ENCODE results near the gene ABCA4.
"Not testable (repeated sequence)": the region's sequence is repeated elsewhere in the genome, so short reads cannot be mapped to it uniquely, and the experiment has no call there.

Gene ABCA4

DNA sequence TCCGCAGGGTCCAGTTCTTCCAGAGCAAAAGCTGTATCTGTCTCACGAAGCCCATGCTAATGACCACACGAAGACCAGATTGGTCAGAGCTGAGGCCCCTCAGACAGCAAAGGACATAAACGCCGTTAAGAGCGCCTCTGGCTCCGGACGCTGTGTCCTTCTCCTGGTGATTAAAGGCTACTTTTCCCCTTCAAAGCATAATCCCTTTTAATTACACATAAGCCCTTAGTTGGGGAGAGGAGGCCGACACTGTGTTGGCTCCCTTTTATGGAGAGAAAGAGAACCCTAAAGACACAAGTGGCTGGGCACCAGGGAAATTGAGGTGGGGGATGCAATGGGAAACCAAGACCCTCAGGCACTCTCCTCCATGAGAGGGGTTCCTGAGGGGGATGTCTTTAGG is at the start of gene ABCA4:
TSS of gene ABCA4 (minus strand) at position 158 of the 400 bp plus-strand sequence. CDS start at position 55, 103 bp downstream.
- DNase-seq (ENCODE audit: low read depth in 2 of 2, low spot score in 1 of 2): no peak

GRCh38 chr1:94169126-94169525 is 48.2 kb upstream of the ABCA4 start:
- no peak for DNase-seq (ENCODE audit: low read depth in 2 of 2, low spot score in 1 of 2)

- DNase-seq (ENCODE audit: low read depth in 2 of 2, low spot score in 1 of 2): no peak
Measured at GRCh38 chr1:94165843-94166242, 44.9 kb upstream of the ABCA4 start.

DNA sequence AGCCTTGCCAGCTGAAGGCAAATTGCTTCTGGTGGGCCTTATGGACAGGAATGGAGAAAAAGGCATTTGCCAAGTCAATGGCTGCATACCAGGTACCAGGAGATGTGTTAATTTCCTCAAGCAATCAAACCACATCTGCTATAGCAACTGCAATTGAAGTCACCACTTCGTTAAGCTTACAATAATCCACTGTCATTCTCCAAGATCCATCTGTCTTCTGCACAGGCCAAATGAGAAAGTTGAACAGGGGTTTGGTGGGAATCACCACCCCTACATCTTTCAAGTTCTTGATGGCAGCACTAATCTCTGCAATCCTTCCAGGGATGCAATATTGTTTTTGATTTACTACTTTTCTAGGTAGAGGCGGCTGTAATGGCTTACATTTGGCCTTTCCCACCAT is 43.9 kb upstream of the ABCA4 start:
- not testable (repeated sequence) for DNase-seq (ENCODE audit: low read depth in 2 of 2, low spot score in 1 of 2)

DNA sequence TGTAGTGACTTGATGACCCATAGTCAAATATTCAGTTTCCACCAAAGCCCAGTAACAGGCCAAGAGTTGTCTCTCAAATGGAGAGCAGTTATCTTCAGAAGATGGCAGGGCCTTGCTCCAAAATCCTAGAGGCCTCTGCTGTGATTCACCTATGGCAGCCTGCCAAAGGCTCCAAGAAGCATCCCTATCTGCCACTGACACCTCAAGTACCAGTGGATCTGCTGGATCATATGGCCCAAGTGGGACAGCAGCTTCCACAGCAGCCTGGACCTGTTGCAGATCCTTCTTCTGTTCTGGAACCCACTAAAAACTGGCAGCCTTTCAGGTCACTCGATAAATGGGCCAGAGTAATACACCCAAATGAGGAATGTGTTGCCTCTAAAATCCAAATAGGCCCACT is 43.2 kb upstream of the ABCA4 start:
- DNase-seq (ENCODE audit: low read depth in 2 of 2, low spot score in 1 of 2): not testable (repeated sequence)

GRCh38 chr1:94163249-94163648 is 42.3 kb upstream of the ABCA4 start:
- DNase-seq (ENCODE audit: low read depth in 2 of 2, low spot score in 1 of 2): not testable (repeated sequence)

- no peak for DNase-seq (ENCODE audit: low read depth in 2 of 2, low spot score in 1 of 2)
Measured at GRCh38 chr1:94160811-94161210, 39.9 kb upstream of the ABCA4 start.

GRCh38 chr1:94156096-94156625 is 35.2 kb upstream of the ABCA4 start:
- DNase-seq (ENCODE audit: low read depth in 2 of 2, low spot score in 1 of 2): no peak

- no peak for DNase-seq (ENCODE audit: low read depth in 2 of 2, low spot score in 1 of 2)
Measured at GRCh38 chr1:94154989-94155388, 34.0 kb upstream of the ABCA4 start.

- DNase-seq (ENCODE audit: low read depth in 2 of 2, low spot score in 1 of 2): no peak
Measured at GRCh38 chr1:94153133-94153532, 32.2 kb upstream of the ABCA4 start.

- DNase-seq (ENCODE audit: low read depth in 2 of 2, low spot score in 1 of 2): not testable (repeated sequence)
Measured at GRCh38 chr1:94149166-94149565, 28.2 kb upstream of the ABCA4 start.

DNA sequence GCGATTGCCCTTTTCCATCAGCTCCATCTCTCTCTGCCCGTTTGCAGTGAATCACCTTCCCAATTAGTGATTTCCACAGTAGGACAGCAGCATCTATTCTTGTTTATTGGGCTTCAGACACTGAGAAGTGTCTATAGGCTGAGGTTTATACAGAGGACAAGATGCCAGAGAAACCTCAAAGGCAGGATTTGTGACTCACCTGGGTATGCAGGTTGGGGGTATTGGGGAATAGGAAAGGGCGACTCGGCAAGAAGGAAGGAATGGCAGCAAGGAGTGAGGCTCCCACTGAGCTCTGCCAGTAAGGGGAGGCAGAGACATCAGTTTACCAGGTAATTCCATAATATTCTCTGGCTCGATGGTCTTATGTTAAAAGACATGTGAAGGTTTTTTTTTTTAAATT is 25.3 kb upstream of the ABCA4 start:
- no peak for DNase-seq (ENCODE audit: low read depth in 2 of 2, low spot score in 1 of 2)

DNA sequence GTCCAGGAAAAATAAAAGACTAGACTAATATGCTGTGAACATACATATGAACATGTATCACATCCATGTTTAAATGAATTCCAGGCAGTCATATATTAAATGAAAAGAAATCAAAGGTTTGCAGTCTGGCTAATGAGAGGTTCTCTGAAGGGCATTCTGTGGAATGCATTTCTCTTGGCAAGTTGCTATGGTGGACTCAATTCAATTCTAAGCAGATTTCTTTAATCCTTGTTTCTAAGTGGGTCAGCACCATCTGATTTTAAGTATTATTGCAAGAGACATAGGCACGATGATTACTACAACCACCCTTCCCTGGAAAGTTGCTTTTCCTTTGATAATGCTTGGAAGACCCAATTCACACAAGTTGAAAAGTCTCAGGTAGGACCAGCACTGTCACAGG is 23.9 kb upstream of the ABCA4 start:
- no peak for DNase-seq (ENCODE audit: low read depth in 2 of 2, low spot score in 1 of 2)

GRCh38 chr1:94143809-94144176 is 22.8 kb upstream of the ABCA4 start:
- DNase-seq (ENCODE audit: low read depth in 2 of 2, low spot score in 1 of 2): no peak

GRCh38 chr1:94143173-94143808 is 22.3 kb upstream of the ABCA4 start:
- DNase-seq (ENCODE audit: low read depth in 2 of 2, low spot score in 1 of 2): no peak

DNA sequence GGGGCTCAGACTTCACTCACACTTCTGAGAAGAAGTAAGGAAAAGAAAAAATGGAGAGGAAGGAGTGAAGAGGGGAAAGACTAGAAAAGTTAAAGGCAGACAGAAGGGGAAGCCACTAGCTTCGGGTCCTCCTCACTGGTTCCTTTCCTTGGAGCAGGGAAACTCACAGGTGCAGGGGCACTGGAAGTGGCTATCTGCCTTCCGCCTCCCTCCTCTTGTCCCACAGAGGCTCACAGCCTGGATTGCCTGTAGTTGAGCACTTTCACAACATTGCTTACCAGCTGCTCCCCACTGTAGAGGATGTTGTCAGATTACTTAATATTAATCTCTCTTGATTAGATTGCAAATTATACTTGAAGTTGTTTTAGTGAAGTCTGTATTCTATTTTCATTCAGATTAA is 21.6 kb upstream of the ABCA4 start:
- no peak for DNase-seq (ENCODE audit: low read depth in 2 of 2, low spot score in 1 of 2)

GRCh38 chr1:94142022-94142421 is 21.1 kb upstream of the ABCA4 start:
- no peak for DNase-seq (ENCODE audit: low read depth in 2 of 2, low spot score in 1 of 2)

DNA sequence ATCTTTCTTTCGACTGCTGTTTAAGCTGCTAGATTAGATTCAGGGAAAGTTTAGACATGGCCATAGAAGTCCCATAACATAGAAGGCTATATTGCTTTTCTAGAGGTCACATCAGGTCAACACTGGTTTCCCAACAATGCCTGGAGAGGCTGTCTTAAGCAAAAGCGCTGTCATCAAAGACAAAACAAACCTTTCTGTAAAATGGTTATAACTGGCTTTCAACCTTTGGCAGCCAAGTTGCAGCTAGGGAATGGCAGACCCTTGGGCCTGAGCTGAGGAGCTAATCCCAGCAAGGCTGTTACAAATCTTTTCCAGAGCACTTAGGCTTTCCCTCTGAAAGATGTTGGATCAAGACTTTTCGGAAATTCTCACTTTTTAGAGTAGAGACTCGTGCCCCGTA is 11.2 kb upstream of the ABCA4 start:
- no peak for DNase-seq (ENCODE audit: low read depth in 2 of 2, low spot score in 1 of 2)

- DNase-seq (ENCODE audit: low read depth in 2 of 2, low spot score in 1 of 2): no peak
Measured at GRCh38 chr1:94130851-94131595, 10.1 kb upstream of the ABCA4 start.

DNA sequence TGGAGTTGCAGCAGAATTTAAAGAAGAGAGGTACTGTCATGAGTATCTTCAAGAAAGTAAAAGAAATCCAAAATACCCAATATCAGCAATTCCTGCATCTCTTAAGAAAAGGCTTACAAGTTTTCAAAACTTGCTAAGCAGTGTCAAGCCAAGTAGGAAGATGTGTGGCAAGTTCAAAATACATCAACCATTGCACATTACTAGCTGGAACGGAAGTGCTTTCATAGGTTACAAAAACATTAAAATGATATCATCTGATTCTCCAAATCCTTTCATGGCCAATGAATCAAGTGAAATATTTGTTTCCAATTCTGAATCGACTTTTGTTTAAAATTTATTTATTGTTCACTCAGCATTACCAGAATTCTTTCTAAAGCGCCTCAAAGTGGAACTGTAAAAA is 5.7 kb upstream of the ABCA4 start:
- no peak for DNase-seq (ENCODE audit: low read depth in 2 of 2, low spot score in 1 of 2)

- no peak for DNase-seq (ENCODE audit: low read depth in 2 of 2, low spot score in 1 of 2)
Measured at GRCh38 chr1:94125551-94126514, 4.9 kb upstream of the ABCA4 start.
